IMR-90 (cell line): Measurements from ENCODE around the gene GINS3. TPM values are rescaled to one million over a fixed set of nuclear protein-coding genes. Genes with fewer than 3 reads are reported as not detected.

Experiments
- ATAC-seq: fragments of 200-7000 bp; cut with Tn5 transposase; 2 replicates; pipeline ENCODE4 v1.9.1; 2020; ENCODE audit warnings: low read depth, mild to moderate bottlenecking, moderate library complexity
- BruUV-seq: library from RNA; stranded (reverse); fragments of 400-500 nt; replicated peaks from 2 replicates; lab custom pipeline; 2021; lab: Mats Ljungman, UMichigan
- CTCF ChIA-PET: fragments of 300-600 bp; formaldehyde crosslinking; extraction: SDS; loops from one replicate; lab custom pipeline; 2021; ENCODE audit warnings: antibody characterized with exemption; lab: Yijun Ruan, JAX
- POLR2A ChIA-PET: fragments of 300-600 bp; sonication (Branson Sonifier 250); formaldehyde crosslinking; loops from one replicate; lab custom pipeline; 2022; ENCODE audit warnings: antibody characterized with exemption; ENCODE audit not compliant: unreplicated experiment; lab: Charles Lee
- DNase-seq: peaks from one replicate; pipeline ENCODE4 v3.0.0; 2013
- H2AFZ ChIP-seq: replicated peaks from 2 replicates; pipeline ENCODE3; 2013; ENCODE audit warnings: low read length, mild to moderate bottlenecking; ENCODE audit not compliant: poor library complexity
- H2AK5ac ChIP-seq: 2 replicates; pipeline ENCODE4 v1.6.1; 2013; ENCODE audit warnings: low read depth, low read length, inconsistent platforms
- H2AK9ac ChIP-seq: replicated peaks from 2 replicates; pipeline ENCODE3; 2013; ENCODE audit warnings: mild to moderate bottlenecking, low read depth, low read length, moderate library complexity; ENCODE audit not compliant: poor library complexity
- H2BK120ac ChIP-seq: 2 replicates; pipeline ENCODE4 v1.6.1; 2013; ENCODE audit warnings: low read depth, low read length, inconsistent platforms
- H2BK15ac ChIP-seq: 3 replicates; pipeline ENCODE4 v1.6.1; 2013; ENCODE audit warnings: low read depth, low read length, inconsistent platforms
- H2BK20ac ChIP-seq: 2 replicates; pipeline ENCODE4 v1.6.1; 2013; ENCODE audit warnings: low read depth, mild to moderate bottlenecking, inconsistent platforms, low read length, moderate library complexity
- H2BK5ac ChIP-seq: 2 replicates; pipeline ENCODE4 v1.6.1; 2013; ENCODE audit warnings: mild to moderate bottlenecking, low read depth, low read length, inconsistent platforms; ENCODE audit not compliant: poor library complexity, severe bottlenecking
- H3K14ac ChIP-seq: replicated peaks from 2 replicates; pipeline ENCODE4 v1.6.1; 2013; ENCODE audit warnings: low read depth, low read length, inconsistent platforms
- H3K18ac ChIP-seq: 2 replicates; pipeline ENCODE4 v1.6.1; 2013; ENCODE audit warnings: low read depth, low read length, control low read depth
- H3K23ac ChIP-seq: 2 replicates; pipeline ENCODE4 v1.6.1; 2013; ENCODE audit warnings: low read depth, low read length, inconsistent platforms
- H3K27ac ChIP-seq: 2 replicates; pipeline ENCODE4 v1.5.1; 2013; ENCODE audit warnings: mild to moderate bottlenecking, control low read depth, low read length; ENCODE audit not compliant: insufficient read depth
- H3K27me3 ChIP-seq: 2 replicates; pipeline ENCODE4 v1.6.1; 2013; ENCODE audit warnings: low read length; ENCODE audit not compliant: control insufficient read depth, insufficient read depth
- H3K36me3 ChIP-seq: 2 replicates; pipeline ENCODE4 v1.6.1; 2013; ENCODE audit warnings: low read length, mixed read lengths; ENCODE audit not compliant: control insufficient read depth, insufficient read depth
- H3K4ac ChIP-seq: 2 replicates; pipeline ENCODE4 v1.6.1; 2013; ENCODE audit warnings: low read depth, low read length, inconsistent platforms
- H3K4me1 ChIP-seq: 2 replicates; pipeline ENCODE4 v1.6.1; 2013; ENCODE audit warnings: low read length, mixed read lengths; ENCODE audit not compliant: control insufficient read depth, insufficient read depth
- H3K4me2 ChIP-seq: 2 replicates; pipeline ENCODE4 v1.6.1; 2013; ENCODE audit warnings: low read depth, mild to moderate bottlenecking, control low read depth, low read length, moderate library complexity
- H3K4me3 ChIP-seq: 2 replicates; pipeline ENCODE4 v1.5.1; 2013; ENCODE audit warnings: low read depth, mild to moderate bottlenecking, control low read depth, low read length, moderate library complexity; ENCODE audit not compliant: insufficient read depth
- H3K56ac ChIP-seq: 2 replicates; pipeline ENCODE4 v1.6.1; 2013; ENCODE audit warnings: low read length, inconsistent platforms; ENCODE audit not compliant: insufficient read depth; ENCODE audit errors: extremely low read depth
- H3K79me1 ChIP-seq, 2 experiments: 2 replicates each; pipeline ENCODE4 v1.6.1; 2013; ENCODE audit warnings: low read length in 2 of 2, inconsistent platforms in 1 of 2, low read depth in 1 of 2
- H3K9ac ChIP-seq: 2 replicates; pipeline ENCODE4 v1.6.1; 2013; ENCODE audit warnings: low read depth, low read length, control low read depth
- H3K9me1 ChIP-seq: 2 replicates; pipeline ENCODE4 v1.6.1; 2013; ENCODE audit warnings: low read length, inconsistent platforms; ENCODE audit not compliant: insufficient read depth
- H3K9me3 ChIP-seq: 2 replicates; pipeline ENCODE4 v1.6.1; 2013; ENCODE audit warnings: low read length; ENCODE audit not compliant: control insufficient read depth, insufficient read depth
- H4K20me1 ChIP-seq: 2 replicates; pipeline ENCODE4 v1.6.1; 2013; ENCODE audit warnings: low read length, inconsistent platforms; ENCODE audit not compliant: insufficient read depth
- H4K5ac ChIP-seq: 2 replicates; pipeline ENCODE4 v1.6.1; 2013; ENCODE audit warnings: mild to moderate bottlenecking, low read depth, low read length, control low read depth
- H4K8ac ChIP-seq, 2 experiments: 2 replicates each; pipeline ENCODE4 v1.6.1; 2013; ENCODE audit warnings: low read depth in 2 of 2, low read length in 2 of 2, control low read depth in 1 of 2, inconsistent platforms in 1 of 2
- H4K91ac ChIP-seq: 2 replicates; pipeline ENCODE4 v1.6.1; 2013; ENCODE audit warnings: low read depth, low read length, inconsistent platforms; ENCODE audit not compliant: insufficient read depth
- MAFK ChIP-seq: IDR thresholded peaks from 2 replicates; pipeline ENCODE4 v1.6.1; 2012; ENCODE audit warnings: low read depth, low read length, improper control_type of control experiment
- RCOR1 ChIP-seq: IDR thresholded peaks from 2 replicates; pipeline ENCODE4 v1.6.1; 2012; ENCODE audit warnings: mild to moderate bottlenecking, low read length, improper control_type of control experiment; ENCODE audit not compliant: insufficient replicate concordance
- SMC3 ChIP-seq: fragments of 150-350 bp; IDR thresholded peaks from 2 replicates; pipeline ENCODE4 v1.6.1; 2016; ENCODE audit warnings: low read depth, mild to moderate bottlenecking, antibody characterized with exemption, low read length, moderate library complexity
- WGBS, 2 experiments: methylation state at CpG; one replicate each; pipeline versions ENCODE4 v1.1.5 to v1.1.7; 2013; ENCODE audit warnings: missing lambda C conversion rate in 2 of 2; ENCODE audit not compliant: insufficient read length in 1 of 2; ENCODE audit errors: extremely low coverage in 2 of 2; 5-methylcytosine and 5-hydroxymethylcytosine counted together
- dilution Hi-C: fragments of 300-500 bp; cut with HindIII; formaldehyde crosslinking; loops from one replicate; pipeline ENCODE4 v1.14.3; 2018; ENCODE audit warnings: low sequenced_read_pairs; ENCODE audit not compliant: unreplicated experiment
- in situ Hi-C: fragments of 300-500 bp; cut with MboI; formaldehyde crosslinking; loops from 3 replicates; pipeline ENCODE4 v1.14.3; 2019; ENCODE audit warnings: low sequenced_read_pairs, inconsistent platforms, mixed read lengths
- intact Hi-C: fragments of 100-400 bp; cut with micrococcal nuclease; formaldehyde crosslinking; loops from 2 replicates; pipeline ENCODE4 v1.10.0; 2022
- polyA plus RNA-seq, 3 experiments: library from polyadenylated mRNA; depleted of rRNA; stranded (reverse); fragments of >200 nt; gene quantifications; 2 replicates each; pipeline ENCODE4 v1.2.3, GENCODE V29; 2012; ENCODE audit warnings: low replicate concordance in 1 of 3
- total RNA-seq: library from RNA; depleted of rRNA; stranded (reverse); fragments of >200 nt; gene quantifications from 2 replicates; pipeline ENCODE4 v1.2.3, GENCODE V29; 2012
- TF ChIP-seq, protein P1 (sequence below): fragments of 150-350 bp; IDR thresholded peaks from 2 replicates; pipeline ENCODE4 v1.6.1; 2016; ENCODE audit warnings: low read depth, mild to moderate bottlenecking, low read length, moderate library complexity, borderline replicate concordance

The GINS3 gene
- total and polyA plus RNA-seq, 2 of the 4 experiments (the other 2 are of a cell fraction) = 5.2 to 5.4 TPM

GRCh38 chr16:58421059-58421458, 28.8 kb downstream of the GINS3 start:
- H2BK20ac ChIP-seq = no peak overlapping the region
- H3K27ac ChIP-seq = no peak overlapping the region
- no TSS peak for BruUV-seq
- H4K5ac ChIP-seq = no peak overlapping the region
- no peak overlapping the region for H4K8ac ChIP-seq
- no peak overlapping the region for H2BK5ac ChIP-seq
- no peak overlapping the region for H3K14ac ChIP-seq
- in situ Hi-C loops = no loop called here
- no peak overlapping the region for H3K23ac ChIP-seq
- no peak overlapping the region for H3K9ac ChIP-seq
- no peaks in the 10 kb centered on the region for H3K79me1 ChIP-seq
- no peak overlapping the region for H2BK15ac ChIP-seq
- no peaks in the 10 kb centered on the region for H3K9me3 ChIP-seq
- H3K36me3 ChIP-seq = no peaks in the 10 kb centered on the region
- H3K4me3 ChIP-seq = no peak overlapping the region
- peaks cover 3% of the 10 kb centered on the region; the same call in 1 of the 2 replicates for H3K27me3 ChIP-seq
- intact Hi-C loops = no loop called here
- no peak overlapping the region for H2BK120ac ChIP-seq
- H4K91ac ChIP-seq = no peak overlapping the region
- no peak overlapping the region for H2AK5ac ChIP-seq
- DNase-seq = no peak
- POLR2A ChIA-PET = no interaction called here
- ATAC-seq = no peak
- no peak overlapping the region for H3K4me2 ChIP-seq
- H4K20me1 ChIP-seq = no peaks in the 10 kb centered on the region
- H3K4ac ChIP-seq = no peak overlapping the region
- WGBS, 2 experiments = no CpG with 5 or more reads among the region's 7 CpGs
- dilution Hi-C loops = no loop called here
- TF ChIP-seq, protein P1, sequence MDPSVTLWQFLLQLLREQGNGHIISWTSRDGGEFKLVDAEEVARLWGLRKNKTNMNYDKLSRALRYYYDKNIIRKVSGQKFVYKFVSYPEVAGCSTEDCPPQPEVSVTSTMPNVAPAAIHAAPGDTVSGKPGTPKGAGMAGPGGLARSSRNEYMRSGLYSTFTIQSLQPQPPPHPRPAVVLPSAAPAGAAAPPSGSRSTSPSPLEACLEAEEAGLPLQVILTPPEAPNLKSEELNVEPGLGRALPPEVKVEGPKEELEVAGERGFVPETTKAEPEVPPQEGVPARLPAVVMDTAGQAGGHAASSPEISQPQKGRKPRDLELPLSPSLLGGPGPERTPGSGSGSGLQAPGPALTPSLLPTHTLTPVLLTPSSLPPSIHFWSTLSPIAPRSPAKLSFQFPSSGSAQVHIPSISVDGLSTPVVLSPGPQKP = no peak
- no peak for TF ChIP-seq RCOR1
- no peak for TF ChIP-seq MAFK
- TF ChIP-seq SMC3 = no peak
- H3K56ac ChIP-seq = no peak overlapping the region
- H3K4me1 ChIP-seq = peaks cover 2% of the 10 kb centered on the region; the same call in 1 of the 2 replicates
- peak overlapping the region; percentile 58 for H2AFZ ChIP-seq
- no peaks in the 10 kb centered on the region for H3K9me1 ChIP-seq
- no peak overlapping the region for H2AK9ac ChIP-seq
- CTCF ChIA-PET = no interaction called here
- H3K18ac ChIP-seq = no peak overlapping the region
